Brain microvascular endothelial cell (primary cell): Measurements from ENCODE around the gene CHAT.

ENCODE experiments used
- DNase-seq: peaks from one replicate; pipeline ENCODE4 v3.0.0-alpha.2; 2020
- H3K27ac ChIP-seq: fragments of 250-450 bp; sonication (Bioruptor Pico); 2 replicates; pipeline ENCODE4 v1.5.1; 2020; ENCODE audit warnings: mild to moderate bottlenecking, moderate library complexity
- H3K27me3 ChIP-seq: fragments of 250-450 bp; sonication (Bioruptor Pico); replicated peaks from 2 replicates; pipeline ENCODE4 v1.5.1; 2020; ENCODE audit warnings: mild to moderate bottlenecking
- H3K36me3 ChIP-seq: fragments of 250-450 bp; sonication (Bioruptor Pico); replicated peaks from 2 replicates; pipeline ENCODE4 v1.5.1; 2020; ENCODE audit warnings: mild to moderate bottlenecking
- H3K4me3 ChIP-seq: 2 replicates; pipeline ENCODE4 v1.5.1; 2011; ENCODE audit warnings: low read depth, mild to moderate bottlenecking, control low read depth, low read length, moderate library complexity
- CTCF ChIP-seq: IDR thresholded peaks from 2 replicates; pipeline ENCODE4 v1.5.1; 2011; ENCODE audit warnings: low read depth, mild to moderate bottlenecking, moderate library complexity, low read length, control low read depth, inconsistent platforms; ENCODE audit errors: missing control alignments
- in situ Hi-C: cut with HindIII; loops from 2 replicates; pipeline ENCODE4 v1.10.0; 2017; ENCODE audit warnings: low sequenced_read_pairs, low pct_ligation_motif_present

Gene CHAT

GRCh38 chr10:49632406-49633317 is 18.8 kb downstream of the CHAT start:
- Histone ChIP-seq H3K36me3 (no peaks in the 10 kb centered on the region), H3K27ac (no peak overlapping the region), H3K4me3 (no peak overlapping the region), H3K27me3 (peaks cover 14% of the 10 kb centered on the region)
- in situ Hi-C loops, result no loop called here
- TF ChIP-seq CTCF, result no peak
- DNase-seq, result no peak

GRCh38 chr10:49633327-49634068 is 19.7 kb downstream of the CHAT start:
- in situ Hi-C loops, result no loop called here
- no peak for DNase-seq
- Histone ChIP-seq H3K36me3 (no peaks in the 10 kb centered on the region), H3K4me3 (no peak overlapping the region), H3K27ac (no peak overlapping the region), H3K27me3 (peaks cover 16% of the 10 kb centered on the region)
- TF ChIP-seq CTCF, result no peak

GRCh38 chr10:49634069-49634660 is 20.3 kb downstream of the CHAT start:
- Histone ChIP-seq H3K27me3 (peaks cover 16% of the 10 kb centered on the region), H3K27ac (no peak overlapping the region), H3K36me3 (no peaks in the 10 kb centered on the region)

GRCh38 chr10:49642311-49642710 is 28.5 kb downstream of the CHAT start:
- no peak overlapping the region for H3K27ac ChIP-seq
- no peak for DNase-seq
- no peak overlapping the region for H3K4me3 ChIP-seq
- H3K36me3 ChIP-seq, result no peaks in the 10 kb centered on the region
- in situ Hi-C loops, result no loop called here
- H3K27me3 ChIP-seq, result peaks cover 8% of the 10 kb centered on the region
- no peak for TF ChIP-seq CTCF

More at GRCh38 chr10:49634069-49634660, 20.3 kb downstream of the CHAT start:
- in situ Hi-C loops, result no loop called here
- no peak for DNase-seq
- TF ChIP-seq CTCF, result no peak
- H3K4me3 ChIP-seq, result no peak overlapping the region

GRCh38 chr10:49643241-49644034 is 29.6 kb downstream of the CHAT start:
- no peak for TF ChIP-seq CTCF
- H3K27me3 ChIP-seq, result peaks cover 3% of the 10 kb centered on the region
- in situ Hi-C loops, result no loop called here
- DNase-seq, result no peak
- H3K4me3 ChIP-seq, result no peak overlapping the region
- no peaks in the 10 kb centered on the region for H3K36me3 ChIP-seq
- H3K27ac ChIP-seq, result no peak overlapping the region
